PC-9 (cell line): ENCODE data around the gene ADAM30. TPM values are rescaled to one million over a fixed set of nuclear protein-coding genes. Genes with fewer than 3 reads are reported as not detected.
A peak's percentile ranks its signal among the peaks of the same experiment; 100 is the strongest.

Experiments used
- BruUV-seq: library from RNA; stranded (reverse); fragments of 400-500 nt; replicated peaks from 2 replicates; lab custom pipeline; 2021; lab: Mats Ljungman, UMichigan
- CTCF ChIA-PET: fragments of 300-600 bp; sonication (Branson Sonifier 250); formaldehyde crosslinking; loops from one replicate; lab custom pipeline; 2022; ENCODE audit warnings: antibody characterized with exemption; lab: Charles Lee
- POLR2A ChIA-PET: fragments of 300-600 bp; sonication (Branson Sonifier 250); formaldehyde crosslinking; loops from one replicate; lab custom pipeline; 2022; ENCODE audit warnings: antibody characterized with exemption; ENCODE audit not compliant: unreplicated experiment; lab: Charles Lee
- DNase-seq, 2 experiments: peaks; one replicate each; pipeline versions ENCODE4 v3.0.0 to v3.0.0-alpha.2; 2015 to 2022; ENCODE audit warnings: mixed read lengths in 1 of 2
- H2AFZ ChIP-seq: fragments of 200-600 bp; sonication (generic); 2 replicates; pipeline ENCODE4 v1.8.1; 2017; ENCODE audit warnings: antibody characterized with exemption
- H3F3A ChIP-seq: fragments of 200-600 bp; sonication (generic); 2 replicates; pipeline ENCODE4 v1.8.1; 2017; ENCODE audit warnings: antibody characterized with exemption, mild to moderate bottlenecking, low read depth; ENCODE audit not compliant: insufficient read depth
- H3K27ac ChIP-seq: fragments of 200-600 bp; sonication (generic); 2 replicates; pipeline ENCODE4 v1.6.1; 2016; ENCODE audit warnings: mixed run types
- H3K27me3 ChIP-seq: fragments of 200-600 bp; sonication (generic); 2 replicates; pipeline ENCODE4 v1.6.1; 2016; ENCODE audit warnings: low read depth, mixed run types; ENCODE audit not compliant: insufficient read depth
- H3K36me3 ChIP-seq: fragments of 200-600 bp; sonication (generic); 2 replicates; pipeline ENCODE4 v1.6.1; 2016; ENCODE audit warnings: low read depth, mixed run types
- H3K4me1 ChIP-seq: fragments of 200-600 bp; sonication (generic); replicated peaks from 2 replicates; pipeline ENCODE4 v1.6.1; 2016; ENCODE audit warnings: mixed run types; ENCODE audit not compliant: insufficient read depth
- H3K4me2 ChIP-seq: fragments of 200-600 bp; sonication (generic); 2 replicates; pipeline ENCODE4 v1.6.1; 2017; ENCODE audit warnings: mixed run types
- H3K4me3 ChIP-seq: fragments of 200-600 bp; sonication (generic); 2 replicates; pipeline ENCODE4 v1.6.1; 2016; ENCODE audit warnings: mixed run types
- H3K79me2 ChIP-seq: fragments of 200-600 bp; sonication (generic); 2 replicates; pipeline ENCODE4 v1.6.1; 2017; ENCODE audit warnings: low read depth, mixed run types
- H3K9me2 ChIP-seq: fragments of 200-600 bp; sonication (generic); 2 replicates; pipeline ENCODE4 v1.8.1; 2017; ENCODE audit warnings: mild to moderate bottlenecking; ENCODE audit not compliant: insufficient read depth
- H3K9me3 ChIP-seq: fragments of 200-600 bp; sonication (generic); 2 replicates; pipeline ENCODE4 v1.8.1; 2016; ENCODE audit warnings: low read depth; ENCODE audit not compliant: insufficient read depth
- H4K20me1 ChIP-seq: fragments of 200-600 bp; sonication (generic); 2 replicates; pipeline ENCODE4 v1.8.1; 2017; ENCODE audit not compliant: insufficient read depth
- EZH2 ChIP-seq: fragments of 200-600 bp; sonication (generic); IDR thresholded peaks from 2 replicates; pipeline ENCODE4 v1.8.0; 2017; ENCODE audit warnings: antibody characterized with exemption, low read depth
- intact Hi-C: fragments of 100-400 bp; cut with micrococcal nuclease; formaldehyde crosslinking; loops from one replicate; pipeline ENCODE4 v1.10.0; 2022; ENCODE audit not compliant: unreplicated experiment
- total RNA-seq: library from RNA; stranded (reverse); gene quantifications from 2 replicates; pipeline ENCODE4 v1.2.3, GENCODE V29; 2021
- TF ChIP-seq, protein P1 (sequence below): fragments of 200-600 bp; sonication (generic); conservative IDR thresholded peaks from 2 replicates; pipeline ENCODE4 v1.6.1; 2017; ENCODE audit warnings: mixed run types, antibody characterized with exemption, mild to moderate bottlenecking, moderate library complexity

ADAM30 gene
- total RNA-seq, 1 experiment from 2014 or later = not detected

DNA sequence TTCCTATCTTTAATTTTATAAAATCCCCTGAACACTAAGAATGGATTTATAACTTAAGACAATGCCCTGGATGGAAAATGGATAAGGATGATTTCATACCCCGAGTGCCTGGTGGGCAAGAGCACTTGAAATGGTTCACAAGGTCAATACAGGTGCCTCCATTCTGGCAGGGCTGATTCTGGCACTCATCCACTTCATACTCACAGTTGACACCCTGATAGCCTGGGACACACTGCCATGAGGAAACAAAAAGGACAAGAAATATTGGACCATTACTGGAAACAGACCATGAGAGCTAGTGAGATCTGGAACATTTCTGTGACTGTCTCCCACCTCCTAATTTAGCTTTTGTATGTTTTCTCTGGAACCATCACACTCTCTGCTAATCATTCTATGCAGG lies 39.1 kb upstream of the ADAM30 start:
- H3K9me2 ChIP-seq = no peaks in the 10 kb centered on the region
- peaks cover 5% of the 10 kb centered on the region; the same call in 1 of the 2 replicates for H3F3A ChIP-seq
- ChIA-PET CTCF (no interaction called here), POLR2A (no interaction called here)
- no peaks in the 10 kb centered on the region for H3K27me3 ChIP-seq
- H3K79me2 ChIP-seq = no peaks in the 10 kb centered on the region
- no peak overlapping the region for H3K4me2 ChIP-seq
- BruUV-seq = no TSS peak
- no peaks in the 10 kb centered on the region for H4K20me1 ChIP-seq
- DNase-seq = no peak
- H3K36me3 ChIP-seq = peaks cover 56% of the 10 kb centered on the region
- TF ChIP-seq EZH2 = no peak
- TF ChIP-seq, protein P1, sequence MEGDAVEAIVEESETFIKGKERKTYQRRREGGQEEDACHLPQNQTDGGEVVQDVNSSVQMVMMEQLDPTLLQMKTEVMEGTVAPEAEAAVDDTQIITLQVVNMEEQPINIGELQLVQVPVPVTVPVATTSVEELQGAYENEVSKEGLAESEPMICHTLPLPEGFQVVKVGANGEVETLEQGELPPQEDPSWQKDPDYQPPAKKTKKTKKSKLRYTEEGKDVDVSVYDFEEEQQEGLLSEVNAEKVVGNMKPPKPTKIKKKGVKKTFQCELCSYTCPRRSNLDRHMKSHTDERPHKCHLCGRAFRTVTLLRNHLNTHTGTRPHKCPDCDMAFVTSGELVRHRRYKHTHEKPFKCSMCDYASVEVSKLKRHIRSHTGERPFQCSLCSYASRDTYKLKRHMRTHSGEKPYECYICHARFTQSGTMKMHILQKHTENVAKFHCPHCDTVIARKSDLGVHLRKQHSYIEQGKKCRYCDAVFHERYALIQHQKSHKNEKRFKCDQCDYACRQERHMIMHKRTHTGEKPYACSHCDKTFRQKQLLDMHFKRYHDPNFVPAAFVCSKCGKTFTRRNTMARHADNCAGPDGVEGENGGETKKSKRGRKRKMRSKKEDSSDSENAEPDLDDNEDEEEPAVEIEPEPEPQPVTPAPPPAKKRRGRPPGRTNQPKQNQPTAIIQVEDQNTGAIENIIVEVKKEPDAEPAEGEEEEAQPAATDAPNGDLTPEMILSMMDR = no peak
- intact Hi-C loops = no loop called here
- H3K27ac ChIP-seq = no peak overlapping the region
- no peak overlapping the region for H2AFZ ChIP-seq
- H3K4me3 ChIP-seq = no peak overlapping the region
- H3K9me3 ChIP-seq = peaks cover 10% of the 10 kb centered on the region
- peaks cover 3% of the 10 kb centered on the region for H3K4me1 ChIP-seq

DNA sequence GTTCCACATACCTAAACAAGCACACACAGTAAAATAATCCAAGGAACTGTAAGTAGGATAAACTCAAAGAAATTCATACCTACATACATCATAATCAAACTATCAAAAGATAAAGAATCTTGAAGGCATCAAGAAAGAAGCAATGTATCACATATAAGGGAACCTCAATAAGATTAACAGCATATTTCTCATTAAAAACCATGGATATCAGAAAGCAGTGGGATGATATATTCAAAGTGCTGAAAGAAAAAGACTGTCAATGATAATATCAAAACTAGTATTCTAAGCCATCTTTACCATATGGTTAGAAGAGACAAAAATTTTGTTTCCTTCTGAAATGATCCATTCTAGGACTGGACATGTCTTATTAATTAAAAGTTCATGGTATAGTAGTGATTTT lies 37.1 kb upstream of the ADAM30 start:
- ChIA-PET POLR2A (no interaction called here), CTCF (no interaction called here)
- no TSS peak for BruUV-seq
- TF ChIP-seq, protein P1 = no peak
- no peak for TF ChIP-seq EZH2
- Histone ChIP-seq H3K36me3 (peaks cover 51% of the 10 kb centered on the region), H3K9me2 (no peaks in the 10 kb centered on the region), H3K4me1 (peaks cover 17% of the 10 kb centered on the region), H3K27me3 (no peaks in the 10 kb centered on the region), H3K9me3 (peaks cover 10% of the 10 kb centered on the region), H3F3A (peaks cover 17% of the 10 kb centered on the region), H3K27ac (no peak overlapping the region), H4K20me1 (peaks cover 9% of the 10 kb centered on the region; the same call in 1 of the 2 replicates), H3K79me2 (no peaks in the 10 kb centered on the region), H3K4me2 (no peak overlapping the region), H3K4me3 (no peak overlapping the region), H2AFZ (no peak overlapping the region)
- intact Hi-C loops = no loop called here
- no peak for DNase-seq

DNA sequence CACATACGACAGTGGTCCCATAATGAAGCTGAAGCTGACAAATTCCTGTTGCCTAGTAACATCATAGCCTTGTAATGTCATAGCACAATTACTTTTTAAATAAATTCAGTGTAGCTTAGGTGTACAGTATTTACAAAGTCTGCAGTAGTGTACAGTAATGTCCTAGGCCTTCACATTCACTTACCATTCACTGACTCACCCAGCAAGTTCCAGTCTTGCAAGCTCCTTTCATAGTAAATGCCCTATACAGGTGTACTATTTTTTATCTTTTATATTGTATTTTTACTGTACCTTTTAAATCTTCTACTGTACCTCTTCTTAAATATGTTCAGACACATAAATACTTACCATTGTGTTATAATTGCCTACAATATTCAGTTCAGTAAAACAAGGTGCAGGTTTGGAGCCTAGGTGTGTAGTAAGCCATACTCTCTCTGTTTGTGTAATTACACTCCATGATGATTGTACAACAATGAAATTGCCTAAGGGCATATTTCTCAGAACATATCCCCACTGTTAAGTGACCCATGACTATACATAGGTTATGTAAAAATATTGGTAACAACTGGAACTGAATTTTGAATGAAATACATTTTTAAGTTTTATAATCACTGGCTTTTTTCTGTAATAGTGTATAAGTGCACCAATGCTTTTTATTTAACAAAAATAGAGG lies 33.5 kb upstream of the ADAM30 start:
- Histone ChIP-seq H3F3A (peaks cover 17% of the 10 kb centered on the region), H3K4me1 (peaks cover 17% of the 10 kb centered on the region), H3K79me2 (no peaks in the 10 kb centered on the region), H3K9me3 (peaks cover 10% of the 10 kb centered on the region), H3K27ac (peak overlapping the region; percentile 44), H4K20me1 (peaks cover 9% of the 10 kb centered on the region; the same call in 1 of the 2 replicates), H3K4me3 (no peak overlapping the region), H3K4me2 (0 out of 2 replicates have a peak overlapping the region, but pooled peaks have one; percentile 10), H3K27me3 (no peaks in the 10 kb centered on the region), H3K36me3 (peaks cover 60% of the 10 kb centered on the region), H3K9me2 (no peaks in the 10 kb centered on the region), H2AFZ (no peak overlapping the region)
- peak in 1 of 2 experiments; percentile 75 for DNase-seq
- intact Hi-C loops = no loop called here
- CTCF ChIA-PET = no interaction called here
- POLR2A ChIA-PET = no interaction called here
- BruUV-seq = no TSS peak
- TF ChIP-seq, protein P1 = no peak
- TF ChIP-seq EZH2 = no peak
